ENCODE results near the gene HSD17B3. TPM values are rescaled to one million over a fixed set of nuclear protein-coding genes. Genes with fewer than 3 reads are reported as not detected.
A peak's percentile ranks its signal among the peaks of the same experiment; 100 is the strongest.

Gene HSD17B3
- polyA plus RNA-seq, 1 of the 3 experiments (the other 2 are of a cell fraction): 0.51 TPM

- no peaks in the 10 kb centered on the region for H4K20me1 ChIP-seq (ENCODE audit: insufficient read depth)
- TF ChIP-seq TEAD4 (IDR thresholded peaks at IDR 0.05; ENCODE audit: borderline replicate concordance, insufficient read depth): 0 out of 2 replicates have a peak, but pooled peaks have one; percentile 1
- peak; percentile 73 for TF ChIP-seq CHD2 (IDR thresholded peaks at IDR 0.05; ENCODE audit: low read length, partially characterized antibody)
- TF ChIP-seq RXRA (IDR thresholded peaks at IDR 0.05; ENCODE audit: borderline replicate concordance, low read depth): no peak
- TF ChIP-seq CTCF (IDR thresholded peaks at IDR 0.05): peak; percentile 90
- no peak for TF ChIP-seq FOXJ3 (CRISPR knock-in tag; IDR thresholded peaks at IDR 0.05)
- TF ChIP-seq RAD21 (IDR thresholded peaks at IDR 0.05; ENCODE audit: low read length): peak; percentile 86
- peak; percentile 53; the same call in 1 of the 2 replicates for TF ChIP-seq SIN3A (IDR thresholded peaks at IDR 0.05; ENCODE audit: borderline replicate concordance, low read depth, low read length)
- no peak for TF ChIP-seq NFIC (IDR thresholded peaks at IDR 0.05; ENCODE audit: borderline replicate concordance)
- peak; percentile 5; the same call in 1 of the 2 replicates for TF ChIP-seq MXI1 (IDR thresholded peaks at IDR 0.05; ENCODE audit: low read depth, low read length)
- TF ChIP-seq GABPA (IDR thresholded peaks at IDR 0.05; ENCODE audit: low read depth): no peak
- no peak for TF ChIP-seq MAX (IDR thresholded peaks at IDR 0.05; ENCODE audit: low read depth)
- TF ChIP-seq FOSL2 (IDR thresholded peaks at IDR 0.05; ENCODE audit: borderline replicate concordance, low read depth): no peak
- no peak for TF ChIP-seq JUND (IDR thresholded peaks at IDR 0.05)
- TF ChIP-seq EP300 (IDR thresholded peaks at IDR 0.05; ENCODE audit: borderline replicate concordance in 1 of 2, low read depth in 1 of 2, low read length in 1 of 2): no peak
- TF ChIP-seq RFX5 (IDR thresholded peaks at IDR 0.05; ENCODE audit: low read length): no peak
- TF ChIP-seq SMC3 (IDR thresholded peaks at IDR 0.05; ENCODE audit: low read depth, low read length): peak; percentile 84
- no peak for TF ChIP-seq TAF1 (IDR thresholded peaks at IDR 0.05; ENCODE audit: borderline replicate concordance, low read depth, low read length)
- TF ChIP-seq IRF3 (IDR thresholded peaks at IDR 0.05; ENCODE audit: low read depth, low read length): no peak
- TF ChIP-seq MEF2A (IDR thresholded peaks at IDR 0.05; ENCODE audit: borderline replicate concordance, low read depth): no peak
- H3K9ac ChIP-seq: no peak overlapping the region
- H3K27ac ChIP-seq (ENCODE audit: low read depth in 2 of 2, low read length in 1 of 2): peak overlapping the region in 1 of 2 experiments; percentile 94; a peak in 2 of 4 replicates
- peak; percentile 93 for DNase-seq
- no peaks in the 10 kb centered on the region for H3F3A ChIP-seq (replicated peaks; ENCODE audit: insufficient read depth)
- peak overlapping the region; percentile 82 for H3K4me2 ChIP-seq
- no peaks in the 10 kb centered on the region for H3K9me3 ChIP-seq
- H3K36me3 ChIP-seq (replicated peaks in 1 of 2; ENCODE audit: control insufficient read depth in 1 of 2, insufficient read depth in 2 of 2, low read length in 1 of 2): no peaks in the 10 kb centered on the region
- peak overlapping the region; percentile 73; the same call in 1 of the 2 replicates for H2AFZ ChIP-seq (ENCODE audit: low read depth)
- ChIA-PET CTCF (interaction anchor here (0.5 to 5.0 kb wide), 75 partner anchors 8 to 1549 kb away, joined by 3 to 33 read pairs (median 3); partner anchors contain the start of gene ERCC6L2), POLR2A (interaction anchor here (0.6 to 1.7 kb wide), 8 partner anchors 9 to 724 kb away, joined by 3 to 8 read pairs (median 5); partner anchors contain the start of gene ERCC6L2)
- H3K27me3 ChIP-seq (ENCODE audit: insufficient read depth): peaks cover 9% of the 10 kb centered on the region; the same call in 1 of the 2 replicates
- peak overlapping the region; percentile 39 to 54 for H3K4me3 ChIP-seq (ENCODE audit: low read depth in 2 of 2, low read length in 1 of 2)
- H3K4me1 ChIP-seq (ENCODE audit: control insufficient read depth in 1 of 2, insufficient read depth in 2 of 2, low read depth in 1 of 2, low read length in 1 of 2): peaks cover 0 to 38% of the 10 kb centered on the region in 2 experiments; a peak in 2 of 4 replicates
- no peaks in the 10 kb centered on the region for H3K9me2 ChIP-seq
- no peaks in the 10 kb centered on the region for H3K79me2 ChIP-seq (ENCODE audit: insufficient read depth)
- 15% methylated on average over 11 of the region's 43 CpGs for WGBS (ENCODE audit: low lambda C conversion rate)
Measured at GRCh38 chr9:96217754-96218693, 84.0 kb downstream of the HSD17B3 start.

Data from SK-N-SH (cell line).